Muscle of leg (tissue), 11 donors: ENCODE measurements around the gene DLAT. TPM values are rescaled to one million over a fixed set of nuclear protein-coding genes. Genes with fewer than 3 reads are reported as not detected.
A peak's percentile ranks its signal among the peaks of the same experiment; 100 is the strongest.
"Not testable (repeated sequence)": the region's sequence is repeated elsewhere in the genome, so short reads cannot be mapped to it uniquely, and the experiment has no call there.

Experiments used
- DNase-seq: peaks from one replicate; pipeline ENCODE4 v3.0.0; 2013
- H3K27ac ChIP-seq: one replicate; pipeline ENCODE4 v1.5.1; 2013; ENCODE audit warnings: mild to moderate bottlenecking, low read length, control low read depth
- H3K27me3 ChIP-seq: one replicate; pipeline ENCODE4 v1.6.1; 2013; ENCODE audit warnings: low read length; ENCODE audit not compliant: control insufficient read depth, insufficient read depth
- H3K36me3 ChIP-seq: one replicate; pipeline ENCODE4 v1.6.1; 2013; ENCODE audit warnings: low read length; ENCODE audit not compliant: control insufficient read depth, insufficient read depth
- H3K4me1 ChIP-seq: one replicate; pipeline ENCODE4 v1.6.1; 2013; ENCODE audit warnings: low read length; ENCODE audit not compliant: control insufficient read depth, insufficient read depth
- H3K4me3 ChIP-seq: one replicate; pipeline ENCODE4 v1.5.1; 2013; ENCODE audit warnings: low read length, control low read depth
- H3K9me3 ChIP-seq: replicated peaks from 2 replicates; pipeline ENCODE4 v1.6.1; 2013; ENCODE audit warnings: low read depth, low read length; ENCODE audit not compliant: control insufficient read depth
- WGBS: methylation state at CpG from one replicate; pipeline ENCODE4 v1.1.5; 2013; ENCODE audit warnings: missing lambda C conversion rate; ENCODE audit not compliant: insufficient coverage; 5-methylcytosine and 5-hydroxymethylcytosine counted together
- polyA plus RNA-seq, 8 donors: library from polyadenylated mRNA; unstranded; fragments of 120-200 nt; gene quantifications; one replicate each; pipeline versions ENCODE4 v1.2.1 to v1.2.3, GENCODE V29; 2013; ENCODE audit warnings: inconsistent platforms in 1 of 8, low replicate concordance in 1 of 8; ENCODE audit not compliant: insufficient read length in 8 of 8, insufficient read depth in 1 of 8
- total RNA-seq: library from RNA; stranded (reverse); fragments of 120-200 nt; gene quantifications from one replicate; pipeline ENCODE4 v1.2.4, GENCODE V29; 2013

DLAT gene
- total and polyA plus RNA-seq, 9 donors, result 27.6 to 40.9 (median 35.7) TPM

DNA sequence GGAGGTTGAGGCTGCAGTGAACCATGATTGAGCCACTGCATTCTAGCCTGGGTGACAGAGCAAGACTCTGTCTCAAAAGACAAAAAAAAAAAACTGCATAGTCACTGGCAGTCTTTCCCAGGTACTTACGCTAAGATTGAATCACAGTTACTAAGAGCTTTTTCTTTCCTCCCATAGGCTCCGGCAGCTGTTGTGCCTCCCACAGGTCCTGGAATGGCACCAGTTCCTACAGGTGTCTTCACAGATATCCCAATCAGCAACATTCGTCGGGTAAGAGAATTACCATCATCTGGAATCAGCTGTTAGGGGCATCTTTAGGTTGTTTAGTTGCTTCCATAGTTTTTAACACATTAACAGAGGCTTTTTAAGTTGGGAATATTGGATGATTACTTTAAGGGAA, 19.8 kb downstream of the DLAT start:
- DNase-seq, result no peak
- Histone ChIP-seq H3K9me3 (no peaks in the 10 kb centered on the region), H3K4me3 (no peak overlapping the region), H3K27ac (no peak overlapping the region), H3K27me3 (no peaks in the 10 kb centered on the region), H3K36me3 (peaks cover 17% of the 10 kb centered on the region), H3K4me1 (no peaks in the 10 kb centered on the region)
- WGBS, result 100% methylated on average over 2 of the region's 4 CpGs

- H3K9me3 ChIP-seq, DNase-seq, H3K4me3 ChIP-seq, H3K4me1 ChIP-seq, H3K27ac ChIP-seq, H3K27me3 ChIP-seq: not testable (repeated sequence)
- H3K36me3 ChIP-seq, result peaks cover 25% of the 10 kb centered on the region
- 60% methylated on average over 1 of the region's 2 CpGs for WGBS
Observed at GRCh38 chr11:112046647-112047046, 21.4 kb downstream of the DLAT start.

DNA sequence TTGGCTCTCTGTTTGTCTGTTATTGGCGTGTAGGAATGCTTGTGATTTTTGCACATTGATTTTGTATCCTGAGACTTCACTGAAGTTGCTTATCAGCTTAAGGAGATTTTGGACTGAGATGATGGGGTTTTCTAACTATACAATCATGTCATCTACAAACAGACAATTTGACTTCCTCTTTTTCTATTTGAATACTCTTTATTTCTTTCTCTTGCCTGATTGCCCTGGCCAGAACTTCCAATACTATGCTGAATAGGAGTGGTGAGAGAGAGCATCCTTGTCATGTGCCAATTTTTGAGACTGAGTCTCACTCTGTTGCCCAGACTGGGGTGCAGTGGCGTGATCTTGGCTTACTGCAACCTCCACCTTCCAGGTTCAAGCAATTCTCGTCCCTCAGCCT, 23.0 kb downstream of the DLAT start:
- H3K9me3 ChIP-seq, H3K4me3 ChIP-seq, DNase-seq, H3K27me3 ChIP-seq, H3K27ac ChIP-seq, H3K4me1 ChIP-seq: not testable (repeated sequence)
- H3K36me3 ChIP-seq, result peaks cover 33% of the 10 kb centered on the region
- no CpG with 5 or more reads among the region's 3 CpGs for WGBS

DNA sequence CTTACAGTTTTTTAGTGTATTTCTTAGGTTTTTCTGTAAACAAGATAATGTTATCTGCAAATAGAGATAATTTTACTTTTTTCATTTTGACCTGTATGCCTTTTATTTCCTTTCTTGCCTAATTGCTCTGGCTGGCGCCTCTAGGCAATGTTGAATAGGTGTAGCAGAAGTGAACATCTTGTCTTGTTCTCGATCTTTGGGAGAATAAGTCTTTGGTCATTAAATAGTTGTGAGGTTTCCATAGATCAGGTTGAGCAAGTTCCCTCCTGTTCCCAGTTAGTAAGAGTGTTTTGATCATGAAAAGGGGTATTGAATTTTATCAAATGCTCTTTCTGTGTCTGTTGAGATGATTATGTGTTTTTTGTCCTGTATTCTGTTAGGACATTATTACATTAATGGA, 24.6 kb downstream of the DLAT start:
- Histone ChIP-seq H3K27me3 (no peaks in the 10 kb centered on the region), H3K27ac (no peak overlapping the region), H3K4me1 (no peaks in the 10 kb centered on the region), H3K4me3 (no peak overlapping the region), H3K9me3 (no peaks in the 10 kb centered on the region), H3K36me3 (peaks cover 38% of the 10 kb centered on the region)
- 0% methylated on average over 1 of the region's 2 CpGs for WGBS
- no peak for DNase-seq

- H3K36me3 ChIP-seq, result peaks cover 34% of the 10 kb centered on the region
- no peak overlapping the region for H3K4me3 ChIP-seq
- no peaks in the 10 kb centered on the region for H3K4me1 ChIP-seq
- H3K9me3 ChIP-seq, result no peaks in the 10 kb centered on the region
- no peak for DNase-seq
- H3K27me3 ChIP-seq, result no peaks in the 10 kb centered on the region
- H3K27ac ChIP-seq, result no peak overlapping the region
- no CpG with 5 or more reads among the region's 3 CpGs for WGBS
Observed at GRCh38 chr11:112050721-112051120, 25.5 kb downstream of the DLAT start.

DNA sequence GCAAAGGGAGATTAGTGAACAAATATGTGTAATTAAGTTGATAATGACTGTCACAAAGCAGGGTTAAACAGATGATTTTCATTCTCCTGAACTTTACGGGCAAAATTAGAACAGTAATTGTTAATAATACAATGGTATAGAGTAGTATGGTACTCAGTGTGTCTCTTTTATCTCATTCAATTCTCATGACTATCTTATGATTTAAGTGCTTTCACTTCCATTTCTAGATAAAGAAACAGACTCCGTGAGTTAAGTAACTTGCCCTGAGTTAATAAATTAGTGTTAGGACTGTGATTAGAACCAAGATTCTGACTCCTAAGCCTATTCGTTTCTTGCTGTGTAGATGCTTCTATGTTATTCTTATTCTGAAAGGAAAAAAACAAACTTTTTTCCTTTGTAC, 26.6 kb downstream of the DLAT start:
- WGBS, result no CpG with 5 or more reads among the region's 3 CpGs
- Histone ChIP-seq H3K4me3 (no peak overlapping the region), H3K27me3 (no peaks in the 10 kb centered on the region), H3K27ac (no peak overlapping the region), H3K9me3 (no peaks in the 10 kb centered on the region), H3K36me3 (peaks cover 34% of the 10 kb centered on the region), H3K4me1 (no peaks in the 10 kb centered on the region)
- DNase-seq, result no peak

GRCh38 chr11:112057170-112057569, 32.0 kb downstream of the DLAT start:
- Histone ChIP-seq H3K36me3 (peaks cover 32% of the 10 kb centered on the region), H3K4me1 (no peaks in the 10 kb centered on the region), H3K4me3 (no peak overlapping the region), H3K27ac (no peak overlapping the region), H3K27me3 (no peaks in the 10 kb centered on the region), H3K9me3 (no peaks in the 10 kb centered on the region)
- WGBS, result 100% methylated on average over 1 of the region's 4 CpGs
- DNase-seq, result no peak

- Histone ChIP-seq H3K4me3 (no peak overlapping the region), H3K27me3 (no peaks in the 10 kb centered on the region), H3K4me1 (no peaks in the 10 kb centered on the region), H3K9me3 (no peaks in the 10 kb centered on the region), H3K27ac (no peak overlapping the region), H3K36me3 (peaks cover 29% of the 10 kb centered on the region)
- WGBS, result no CpG with 5 or more reads among the region's 1 CpG
- no peak for DNase-seq
Observed at GRCh38 chr11:112058103-112058502, 32.9 kb downstream of the DLAT start.

DNA sequence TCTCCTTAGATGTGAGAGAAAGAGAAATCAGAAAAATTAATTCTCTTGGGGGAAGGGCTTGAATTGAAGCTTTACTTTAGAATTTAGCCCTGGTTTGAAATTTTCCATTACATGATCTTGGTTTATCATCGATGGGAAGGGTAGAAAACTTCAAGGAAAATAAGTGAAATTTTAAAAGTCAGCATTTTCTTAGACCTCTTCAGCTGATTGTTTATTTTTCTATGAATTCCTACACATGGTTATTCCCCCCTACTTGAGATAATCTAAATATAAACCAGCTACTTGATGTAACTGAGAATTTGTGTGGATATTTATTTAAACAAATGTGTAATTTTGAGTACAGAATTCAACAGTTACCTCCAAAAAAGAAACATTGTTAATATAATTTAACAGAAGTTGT, 37.7 kb downstream of the DLAT start:
- no peak for DNase-seq
- WGBS, result no CpG with 5 or more reads among the region's 1 CpG
- Histone ChIP-seq H3K4me1 (no peaks in the 10 kb centered on the region), H3K9me3 (no peaks in the 10 kb centered on the region), H3K27ac (no peak overlapping the region), H3K27me3 (no peaks in the 10 kb centered on the region), H3K4me3 (no peak overlapping the region), H3K36me3 (peaks cover 19% of the 10 kb centered on the region)

GRCh38 chr11:112073941-112074811, 49.0 kb downstream of the DLAT start, which contains the start of the genes NKAPD1 and PIH1D2:
Gene NKAPD1 (plus strand): TSS chr11:112074299. CDS start chr11:112075575, 1,276 bp downstream.
Gene PIH1D2 (minus strand): TSS chr11:112074017. CDS start chr11:112073174, 843 bp downstream.
- WGBS, result 0% methylated on average over 19 of the region's 43 CpGs
- H3K27me3 ChIP-seq, result no peaks in the 10 kb centered on the region
- peak within 1 kb of the TSS; percentile 64 for H3K4me3 ChIP-seq
- no peaks in the 10 kb centered on the region for H3K9me3 ChIP-seq
- peak; percentile 93 for DNase-seq
- H3K36me3 ChIP-seq, result peaks cover 15% of the 10 kb centered on the region
- peak within 1 kb of the TSS; percentile 92 for H3K27ac ChIP-seq
- peaks cover 5% of the 10 kb centered on the region for H3K4me1 ChIP-seq
